ENCODE results near the gene CCDC40.

CCDC40 gene

DNA sequence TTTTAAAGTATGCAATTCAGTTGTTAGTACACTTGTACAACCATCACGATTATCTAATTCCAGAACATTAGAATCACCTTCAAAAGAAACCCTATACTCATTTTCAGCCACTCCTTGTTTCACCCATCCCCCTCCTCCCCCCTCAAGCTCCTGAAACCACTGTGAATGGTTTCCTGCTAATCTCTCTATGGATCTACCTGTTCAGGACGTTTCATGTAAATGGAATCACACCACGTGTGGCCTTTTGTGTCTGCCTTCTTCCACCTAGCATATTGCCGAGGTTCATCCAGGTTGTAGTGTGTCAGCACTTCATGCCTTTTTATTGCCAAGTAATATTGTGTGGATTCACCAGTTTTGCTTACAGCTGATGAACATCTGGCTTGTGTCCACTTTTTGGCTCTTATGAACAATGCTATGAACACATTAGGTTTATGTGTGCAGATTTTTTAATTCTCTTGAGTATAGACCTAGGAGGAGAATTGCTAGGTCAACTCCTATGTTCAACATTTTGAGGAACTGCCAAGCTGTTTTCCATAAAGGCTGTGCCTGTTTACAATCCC is 92.6 kb downstream of the CCDC40 start:
- no peak for FAIRE-seq
- TF ChIP-seq, protein P1, sequence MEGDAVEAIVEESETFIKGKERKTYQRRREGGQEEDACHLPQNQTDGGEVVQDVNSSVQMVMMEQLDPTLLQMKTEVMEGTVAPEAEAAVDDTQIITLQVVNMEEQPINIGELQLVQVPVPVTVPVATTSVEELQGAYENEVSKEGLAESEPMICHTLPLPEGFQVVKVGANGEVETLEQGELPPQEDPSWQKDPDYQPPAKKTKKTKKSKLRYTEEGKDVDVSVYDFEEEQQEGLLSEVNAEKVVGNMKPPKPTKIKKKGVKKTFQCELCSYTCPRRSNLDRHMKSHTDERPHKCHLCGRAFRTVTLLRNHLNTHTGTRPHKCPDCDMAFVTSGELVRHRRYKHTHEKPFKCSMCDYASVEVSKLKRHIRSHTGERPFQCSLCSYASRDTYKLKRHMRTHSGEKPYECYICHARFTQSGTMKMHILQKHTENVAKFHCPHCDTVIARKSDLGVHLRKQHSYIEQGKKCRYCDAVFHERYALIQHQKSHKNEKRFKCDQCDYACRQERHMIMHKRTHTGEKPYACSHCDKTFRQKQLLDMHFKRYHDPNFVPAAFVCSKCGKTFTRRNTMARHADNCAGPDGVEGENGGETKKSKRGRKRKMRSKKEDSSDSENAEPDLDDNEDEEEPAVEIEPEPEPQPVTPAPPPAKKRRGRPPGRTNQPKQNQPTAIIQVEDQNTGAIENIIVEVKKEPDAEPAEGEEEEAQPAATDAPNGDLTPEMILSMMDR (IDR thresholded peaks at IDR 0.05; ENCODE audit: insufficient read depth, missing control alignments), result no peak
- DNase-seq (ENCODE audit: insufficient read length, low spot score), result no peak

GRCh38 chr17:80130992-80131391 is 94.5 kb downstream of the CCDC40 start:
- FAIRE-seq (no peak), DNase-seq (ENCODE audit: insufficient read length, low spot score) (no peak)
- TF ChIP-seq, protein P1 (IDR thresholded peaks at IDR 0.05; ENCODE audit: insufficient read depth, missing control alignments), result no peak

GRCh38 chr17:80132906-80133625 is 96.6 kb downstream of the CCDC40 start:
- FAIRE-seq, result no peak
- DNase-seq (ENCODE audit: insufficient read length, low spot score), result no peak
- TF ChIP-seq, protein P1 (IDR thresholded peaks at IDR 0.05; ENCODE audit: insufficient read depth, missing control alignments), result no peak

DNA sequence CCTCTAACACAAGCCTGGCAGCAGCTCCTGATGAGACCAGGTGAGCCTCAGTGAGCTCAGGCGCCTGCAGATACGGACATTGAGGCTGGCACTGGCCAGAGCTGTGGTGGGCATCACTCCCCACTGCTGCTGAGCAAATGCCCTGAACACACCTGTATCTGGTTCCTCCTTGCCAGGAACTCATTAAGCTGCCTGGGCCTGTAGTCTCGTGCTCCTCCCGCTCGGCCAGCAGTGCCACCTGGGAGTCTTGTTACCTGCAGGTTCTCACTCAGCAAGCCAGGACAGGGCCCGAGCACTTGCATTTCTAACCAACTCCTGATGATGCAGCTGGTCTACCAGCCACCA is 97.2 kb downstream of the CCDC40 start:
- DNase-seq (ENCODE audit: insufficient read length, low spot score) (no peak), FAIRE-seq (no peak)
- TF ChIP-seq, protein P1 (IDR thresholded peaks at IDR 0.05; ENCODE audit: insufficient read depth, missing control alignments), result no peak

DNA sequence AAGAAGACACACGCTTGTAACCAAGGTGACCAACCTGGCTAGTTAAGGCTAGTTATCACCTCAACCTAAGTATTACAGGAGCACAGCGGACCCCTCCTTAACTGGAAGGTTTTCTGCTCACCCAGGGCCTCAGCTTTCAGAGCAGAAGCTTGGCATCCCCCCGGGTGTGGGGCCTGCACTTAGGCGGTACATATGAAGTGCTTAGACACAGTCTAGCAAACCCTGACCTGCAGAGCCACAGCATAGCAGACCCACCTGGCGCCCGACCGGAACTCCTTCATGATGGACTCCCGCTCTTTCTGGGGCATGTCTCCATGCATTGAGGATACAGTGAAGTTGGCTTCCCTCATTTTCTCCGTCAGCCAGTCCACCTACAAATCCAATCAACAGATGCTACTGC is 100.7 kb downstream of the CCDC40 start:
- DNase-seq (ENCODE audit: insufficient read length, low spot score), result no peak
- FAIRE-seq, result no peak
- TF ChIP-seq, protein P1 (IDR thresholded peaks at IDR 0.05; ENCODE audit: insufficient read depth, missing control alignments), result no peak

DNA sequence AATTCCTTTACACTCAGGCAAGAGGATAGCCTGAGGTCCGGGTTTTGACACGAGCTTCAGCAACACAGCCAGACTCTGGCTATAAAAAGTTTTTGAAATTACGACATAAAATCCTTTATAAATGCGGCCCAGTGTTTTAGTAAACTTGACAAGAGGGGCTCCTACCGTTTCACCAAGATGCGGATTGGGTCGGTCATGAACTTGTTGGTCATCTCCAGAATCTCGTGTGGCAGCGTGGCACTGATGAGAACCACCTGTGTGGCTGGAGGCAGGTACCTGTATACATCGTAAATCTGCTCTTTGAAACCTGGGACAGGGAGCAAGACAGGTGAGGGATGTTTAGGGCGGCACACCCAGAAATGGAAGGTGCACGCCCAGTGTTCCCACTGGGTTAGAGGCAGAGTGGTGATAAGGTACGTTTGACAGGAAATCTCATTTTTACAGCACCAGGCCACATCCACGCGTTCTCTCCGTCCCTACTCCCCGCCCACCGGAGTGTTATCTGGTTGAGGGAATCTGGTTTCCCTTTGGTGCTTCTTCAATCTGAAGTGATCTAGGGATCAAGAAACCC is 102.5 kb downstream of the CCDC40 start:
- FAIRE-seq, result no peak
- TF ChIP-seq, protein P1 (IDR thresholded peaks at IDR 0.05; ENCODE audit: insufficient read depth, missing control alignments), result no peak

More for the DNA sequence above, 102.5 kb downstream of the CCDC40 start:
- no peak for DNase-seq (ENCODE audit: insufficient read length, low spot score)
